Measurements from ENCODE around the gene ABCC3.

ABCC3 gene

DNA sequence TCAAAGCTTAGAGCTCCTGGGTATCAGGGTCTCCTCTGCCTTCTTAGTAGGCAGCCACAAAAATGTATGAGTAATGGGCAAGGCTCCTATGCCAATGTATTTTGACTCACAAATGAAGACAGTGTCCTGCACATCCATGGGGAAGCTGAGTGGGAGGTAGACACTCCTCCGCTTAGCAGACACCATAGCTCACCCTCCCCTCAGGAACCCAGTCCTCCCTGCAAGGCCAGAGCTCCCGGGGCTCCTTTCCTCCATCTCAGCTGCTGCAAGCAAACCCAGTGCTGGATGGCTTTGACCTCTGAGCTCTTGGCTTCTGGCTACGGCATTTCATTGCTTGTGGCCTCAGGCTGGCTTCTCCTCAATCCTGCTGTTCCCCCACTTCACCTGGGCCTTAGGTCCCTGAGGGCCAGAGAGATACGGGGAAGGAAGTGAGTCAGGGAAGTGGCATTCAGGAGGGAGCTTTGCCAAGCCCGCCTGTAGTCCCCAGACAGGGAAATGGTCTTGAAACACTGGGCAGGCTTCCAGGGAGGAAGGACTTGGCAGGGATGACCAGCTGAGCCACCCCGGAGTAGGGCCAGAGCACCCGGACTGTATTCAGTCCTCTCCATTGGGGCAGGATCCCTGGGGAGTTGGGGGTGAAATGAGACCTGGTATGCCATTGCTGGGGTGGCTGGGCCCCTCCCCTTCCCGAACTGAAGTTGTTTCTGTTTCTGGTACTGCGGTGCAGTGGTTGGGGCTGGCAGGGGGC is 4.5 kb downstream of the ABCC3 start:
- TF ChIP-seq, protein P1, sequence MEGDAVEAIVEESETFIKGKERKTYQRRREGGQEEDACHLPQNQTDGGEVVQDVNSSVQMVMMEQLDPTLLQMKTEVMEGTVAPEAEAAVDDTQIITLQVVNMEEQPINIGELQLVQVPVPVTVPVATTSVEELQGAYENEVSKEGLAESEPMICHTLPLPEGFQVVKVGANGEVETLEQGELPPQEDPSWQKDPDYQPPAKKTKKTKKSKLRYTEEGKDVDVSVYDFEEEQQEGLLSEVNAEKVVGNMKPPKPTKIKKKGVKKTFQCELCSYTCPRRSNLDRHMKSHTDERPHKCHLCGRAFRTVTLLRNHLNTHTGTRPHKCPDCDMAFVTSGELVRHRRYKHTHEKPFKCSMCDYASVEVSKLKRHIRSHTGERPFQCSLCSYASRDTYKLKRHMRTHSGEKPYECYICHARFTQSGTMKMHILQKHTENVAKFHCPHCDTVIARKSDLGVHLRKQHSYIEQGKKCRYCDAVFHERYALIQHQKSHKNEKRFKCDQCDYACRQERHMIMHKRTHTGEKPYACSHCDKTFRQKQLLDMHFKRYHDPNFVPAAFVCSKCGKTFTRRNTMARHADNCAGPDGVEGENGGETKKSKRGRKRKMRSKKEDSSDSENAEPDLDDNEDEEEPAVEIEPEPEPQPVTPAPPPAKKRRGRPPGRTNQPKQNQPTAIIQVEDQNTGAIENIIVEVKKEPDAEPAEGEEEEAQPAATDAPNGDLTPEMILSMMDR (IDR thresholded peaks at IDR 0.05; ENCODE audit: borderline replicate concordance, insufficient read depth, low read depth, low read length), result no peak
- H3K4me3 ChIP-seq (ENCODE audit: low read depth, low read length), result no peak overlapping the region

DNA sequence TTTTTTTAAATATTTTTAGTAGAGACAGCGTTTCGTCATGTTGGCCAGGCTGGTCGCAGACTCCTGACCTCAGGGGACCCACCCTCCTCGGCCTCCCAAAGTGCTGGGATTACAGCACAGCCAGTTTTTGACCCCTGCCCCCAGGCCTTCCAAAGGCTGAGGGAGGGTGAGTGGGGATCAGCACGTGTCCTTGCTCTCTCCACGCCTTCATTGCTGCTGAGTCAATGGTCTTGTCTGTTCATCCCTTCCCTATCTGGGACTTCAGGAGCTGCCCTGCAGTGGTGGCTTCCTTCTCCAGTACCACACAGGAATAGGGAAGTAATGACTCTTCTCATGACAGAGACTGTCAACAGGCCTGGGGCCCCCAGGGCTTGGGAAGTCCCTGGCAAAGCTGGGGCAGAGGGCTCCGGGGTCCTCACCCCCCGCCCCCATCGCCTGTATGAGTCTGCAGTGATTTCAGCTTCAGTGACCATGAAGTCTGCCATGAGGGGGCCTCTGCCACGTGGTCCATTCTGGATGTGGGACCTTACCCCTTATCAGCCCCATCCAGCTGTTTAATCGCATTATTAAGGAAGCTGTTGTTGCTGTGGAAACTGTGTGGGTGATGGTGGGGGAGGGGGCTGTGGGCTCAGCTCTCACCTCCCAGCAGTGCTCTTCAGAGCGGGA is 6.1 kb downstream of the ABCC3 start:
- no peak overlapping the region for H3K4me3 ChIP-seq (ENCODE audit: low read depth, low read length)
- TF ChIP-seq, protein P1 (IDR thresholded peaks at IDR 0.05; ENCODE audit: borderline replicate concordance, insufficient read depth, low read depth, low read length), result no peak

DNA sequence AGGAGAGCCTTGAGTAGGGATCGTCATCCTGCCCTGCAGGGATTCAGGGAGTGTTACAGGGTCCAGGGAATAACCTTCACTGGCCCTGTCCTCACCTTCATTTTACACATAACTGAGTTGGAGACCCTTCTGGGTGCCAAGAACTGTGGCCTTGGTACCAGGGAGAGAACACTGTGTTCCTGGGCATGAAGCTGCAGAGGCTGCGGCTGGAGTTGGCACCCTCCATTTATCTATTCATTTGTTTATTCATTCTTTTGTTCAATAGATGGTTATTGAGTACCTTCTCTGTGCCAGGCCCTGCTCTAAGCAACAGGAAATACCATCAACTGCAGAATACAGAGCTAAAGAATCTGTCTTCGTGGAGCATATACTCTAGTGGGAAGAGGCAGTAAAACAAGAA is 6.7 kb downstream of the ABCC3 start:
- TF ChIP-seq, protein P1 (IDR thresholded peaks at IDR 0.05; ENCODE audit: borderline replicate concordance, insufficient read depth, low read depth, low read length), result no peak
- H3K4me3 ChIP-seq (ENCODE audit: low read depth, low read length), result no peak overlapping the region

DNA sequence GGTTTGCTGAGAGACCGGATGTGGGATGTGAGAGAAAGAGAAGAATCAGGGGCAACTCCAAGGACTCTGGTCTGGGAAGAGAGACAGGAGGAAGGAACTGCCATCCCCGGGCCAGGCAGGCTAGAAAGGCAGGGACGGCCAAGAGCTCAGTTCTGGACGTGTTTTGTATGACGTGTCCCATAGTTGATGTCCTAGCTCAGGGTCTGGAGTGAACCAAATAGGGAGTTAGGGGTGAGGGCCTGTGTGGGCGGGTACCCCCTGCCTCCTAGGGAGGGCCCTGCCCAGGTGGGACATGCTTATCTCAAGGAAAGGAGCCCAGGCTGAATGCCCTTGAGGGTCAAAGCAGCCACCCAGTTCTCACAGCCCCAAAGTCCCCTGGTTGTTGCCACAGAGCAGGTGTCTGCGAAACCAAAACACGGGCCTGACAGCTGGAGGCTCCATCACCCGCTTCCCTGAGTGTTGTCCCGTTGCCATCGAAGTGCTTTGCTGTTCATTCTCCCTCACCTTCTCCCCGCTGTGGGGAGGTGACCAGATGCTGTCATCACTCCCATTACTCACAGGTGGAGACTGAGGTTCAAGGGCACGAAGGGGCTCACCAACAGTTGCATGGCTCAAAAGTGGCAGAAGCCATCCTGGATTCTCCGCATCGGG is 7.5 kb downstream of the ABCC3 start:
- no peak overlapping the region for H3K4me3 ChIP-seq (ENCODE audit: low read depth, low read length)
- TF ChIP-seq, protein P1 (IDR thresholded peaks at IDR 0.05; ENCODE audit: borderline replicate concordance, insufficient read depth, low read depth, low read length), result no peak

DNA sequence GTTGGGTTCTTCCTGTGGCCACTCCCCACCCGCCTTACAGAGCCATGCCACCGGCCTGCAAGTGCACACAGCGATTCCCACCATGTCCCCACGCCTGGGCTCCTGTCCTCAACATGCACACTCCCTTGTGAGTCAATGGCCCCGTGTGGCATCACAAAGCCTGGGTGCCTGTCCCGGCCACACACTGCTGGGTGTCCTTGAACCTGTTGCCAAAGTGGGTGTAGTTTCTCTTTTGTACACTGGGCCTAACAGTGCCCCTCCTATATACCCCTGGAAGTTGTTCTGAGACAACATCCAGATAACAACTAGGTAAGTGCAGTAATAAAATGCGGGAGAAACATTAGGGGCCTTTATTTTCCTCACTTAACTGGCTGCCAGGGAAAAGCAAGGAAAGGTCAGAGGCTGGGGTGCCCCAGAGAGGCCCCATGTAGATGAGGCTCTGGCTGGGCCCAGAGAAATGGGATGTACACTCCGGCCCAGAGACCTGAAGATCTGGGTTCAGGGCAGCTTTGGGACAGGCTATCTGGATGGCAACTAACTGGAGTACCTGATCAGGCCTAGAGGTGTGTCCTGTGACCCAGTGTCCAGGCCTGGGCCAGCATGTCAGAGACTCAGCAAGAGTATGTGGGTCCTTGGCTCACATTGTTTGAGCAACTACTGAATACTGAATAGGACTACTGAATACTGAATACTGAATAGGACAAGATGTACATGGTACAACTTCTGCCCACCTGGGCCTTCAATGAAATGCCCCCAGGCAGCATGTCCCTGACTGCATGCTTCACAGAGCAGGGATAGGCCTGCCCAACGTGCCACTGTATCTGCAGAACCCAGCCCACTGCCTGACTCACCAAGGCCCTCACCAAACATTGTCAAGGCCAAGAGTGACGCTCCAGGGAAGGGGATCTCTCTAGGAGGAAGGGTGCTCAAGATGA is 8.3 kb downstream of the ABCC3 start:
- no peak overlapping the region for H3K4me3 ChIP-seq (ENCODE audit: low read depth, low read length)
- TF ChIP-seq, protein P1 (IDR thresholded peaks at IDR 0.05; ENCODE audit: borderline replicate concordance, insufficient read depth, low read depth, low read length), result no peak

DNA sequence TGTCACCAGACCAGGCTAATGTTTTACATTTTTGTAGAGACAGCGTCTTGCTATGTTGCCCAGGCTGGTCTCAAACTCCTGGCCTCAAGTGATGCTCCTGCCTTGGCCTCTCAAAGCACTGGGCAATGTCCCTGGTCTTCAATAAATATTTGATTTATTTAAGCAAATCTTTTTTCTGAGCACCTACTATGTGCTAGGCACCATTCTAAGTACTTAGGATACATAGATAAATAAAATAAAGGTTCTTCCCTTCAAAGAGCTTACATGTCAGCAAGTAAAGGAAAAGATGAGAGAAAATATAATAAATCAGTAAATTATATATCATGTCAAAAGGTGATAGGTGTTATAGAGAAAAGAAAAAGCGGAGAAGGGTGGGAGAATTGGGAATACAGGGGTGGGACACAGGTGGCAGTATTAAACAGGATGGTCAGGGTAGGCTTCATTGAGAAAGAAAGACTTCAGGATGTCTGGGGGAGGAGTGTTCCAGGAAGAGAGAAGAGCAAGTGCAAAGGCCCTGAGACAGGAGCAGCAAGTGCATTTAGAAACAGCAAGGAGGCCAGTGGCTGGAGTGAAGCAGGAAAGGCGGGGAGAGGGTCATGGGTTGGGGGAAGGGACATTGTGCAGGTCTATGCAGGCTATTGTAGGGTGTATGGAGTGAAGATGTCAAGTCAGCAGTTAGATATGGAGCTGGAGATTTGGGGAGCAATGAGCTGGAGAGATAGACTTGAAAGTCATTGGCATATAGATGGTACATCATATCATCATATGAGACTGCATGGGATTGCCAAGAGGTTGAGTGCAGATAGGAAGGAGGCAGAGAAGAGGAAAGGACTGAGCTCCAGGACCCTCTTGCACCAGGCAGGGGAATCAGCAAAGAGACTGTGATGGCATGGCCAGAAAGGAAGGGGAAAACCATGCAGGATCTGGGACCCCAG is 11.3 kb downstream of the ABCC3 start:
- H3K4me3 ChIP-seq (ENCODE audit: low read depth, low read length), result no peak overlapping the region
- TF ChIP-seq, protein P1 (IDR thresholded peaks at IDR 0.05; ENCODE audit: borderline replicate concordance, insufficient read depth, low read depth, low read length), result no peak

Measured in GM12875 (cell line).